Tibial artery (tissue), 4 donors: ENCODE data around the gene ANKRD13A.
"Not testable (repeated sequence)": the region's sequence is repeated elsewhere in the genome, so short reads cannot be mapped to it uniquely, and the experiment has no call there.

Source experiments
- DNase-seq, 2 donors: peaks; one replicate each; pipeline ENCODE4 v3.0.0-alpha.2; 2019
- H3K27ac ChIP-seq, 2 donors: fragments of 200-600 bp; sonication (generic) in 1 of 2; 1 replicate in 1 of 2; 2 replicates in 1 of 2; pipeline ENCODE4 v1.5.1; 2018 to 2019; ENCODE audit warnings: mild to moderate bottlenecking in 1 of 2
- H3K27me3 ChIP-seq, 2 donors: fragments of 200-600 bp; sonication (generic) in 1 of 2; one replicate each; pipeline versions ENCODE4 v1.5.1 to v1.6.0; 2016 to 2019
- H3K36me3 ChIP-seq, 3 donors: fragments of 200-600 bp; sonication (generic) in 2 of 3; one replicate each; pipeline ENCODE4 v1.5.1; 2016 to 2019; ENCODE audit warnings: mild to moderate bottlenecking in 2 of 3
- H3K4me1 ChIP-seq, 4 donors: fragments of 200-600 bp; sonication (generic) in 2 of 4; 1 replicate in 3 of 4; 2 replicates in 1 of 4; pipeline ENCODE4 v1.5.1; 2016 to 2019
- H3K4me3 ChIP-seq, 2 donors: fragments of 200-600 bp; sonication (generic) in 1 of 2; 1 replicate in 1 of 2; 2 replicates in 1 of 2; pipeline ENCODE4 v1.5.1; 2018 to 2019; ENCODE audit warnings: mild to moderate bottlenecking in 2 of 2
- H3K9me3 ChIP-seq, 3 donors: fragments of 200-600 bp; sonication (generic) in 1 of 3; one replicate each; pipeline ENCODE4 v1.5.1; 2016 to 2019
- intact Hi-C: fragments of 100-400 bp; cut with DNase I; formaldehyde crosslinking; loops from one replicate; pipeline ENCODE4 v1.15.0; 2023; ENCODE audit warnings: low total_unique reads
- TF ChIP-seq, protein P1 (sequence below), 2 experiments: fragments of 200-600 bp in 1 of 2; fragments of 450-650 bp in 1 of 2; IDR thresholded peaks; one replicate each; pipeline ENCODE4 v1.5.1; 2017 to 2019; ENCODE audit warnings: antibody characterized with exemption in 2 of 2, mild to moderate bottlenecking in 1 of 2, moderate library complexity in 1 of 2

ANKRD13A gene

DNA sequence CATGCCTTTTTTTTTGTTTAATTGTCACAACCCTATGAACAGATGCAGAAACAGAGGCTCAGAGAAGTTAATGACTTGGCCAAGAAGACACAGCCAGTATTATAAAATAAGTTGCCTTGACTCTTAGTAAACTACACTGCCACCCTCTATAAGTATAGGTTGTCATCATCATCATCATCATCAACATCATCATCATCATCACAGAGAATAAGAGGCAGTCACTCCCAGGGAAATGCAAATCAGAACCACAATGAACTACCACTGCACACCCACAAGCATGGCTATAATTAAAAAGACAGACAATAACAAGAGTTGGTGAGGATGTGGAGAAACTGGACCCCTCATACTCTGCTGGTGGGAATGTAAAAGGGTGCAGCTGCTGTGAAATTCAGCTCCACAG lies 72.3 kb downstream of the ANKRD13A start:
- H3K27ac ChIP-seq: no peak overlapping the region

DNA sequence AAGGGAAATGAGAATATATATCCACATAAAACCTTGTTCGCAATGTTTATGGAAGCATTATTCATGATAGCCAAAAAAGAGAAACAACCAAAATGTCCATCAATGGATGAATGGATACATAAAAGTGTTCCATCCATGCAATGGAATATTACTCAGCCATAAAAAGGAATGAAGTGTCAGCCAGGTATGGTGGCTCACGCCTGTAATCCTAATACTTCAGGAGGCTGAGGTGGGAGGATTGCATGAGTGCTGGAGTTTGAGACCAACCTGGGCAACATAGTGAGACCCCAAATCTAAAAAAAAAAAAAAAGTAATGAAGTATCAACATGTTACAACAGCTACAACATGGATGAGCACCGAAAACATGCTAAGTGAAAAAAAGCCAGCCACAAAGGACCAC lies 72.7 kb downstream of the ANKRD13A start:
- TF ChIP-seq, protein P1, sequence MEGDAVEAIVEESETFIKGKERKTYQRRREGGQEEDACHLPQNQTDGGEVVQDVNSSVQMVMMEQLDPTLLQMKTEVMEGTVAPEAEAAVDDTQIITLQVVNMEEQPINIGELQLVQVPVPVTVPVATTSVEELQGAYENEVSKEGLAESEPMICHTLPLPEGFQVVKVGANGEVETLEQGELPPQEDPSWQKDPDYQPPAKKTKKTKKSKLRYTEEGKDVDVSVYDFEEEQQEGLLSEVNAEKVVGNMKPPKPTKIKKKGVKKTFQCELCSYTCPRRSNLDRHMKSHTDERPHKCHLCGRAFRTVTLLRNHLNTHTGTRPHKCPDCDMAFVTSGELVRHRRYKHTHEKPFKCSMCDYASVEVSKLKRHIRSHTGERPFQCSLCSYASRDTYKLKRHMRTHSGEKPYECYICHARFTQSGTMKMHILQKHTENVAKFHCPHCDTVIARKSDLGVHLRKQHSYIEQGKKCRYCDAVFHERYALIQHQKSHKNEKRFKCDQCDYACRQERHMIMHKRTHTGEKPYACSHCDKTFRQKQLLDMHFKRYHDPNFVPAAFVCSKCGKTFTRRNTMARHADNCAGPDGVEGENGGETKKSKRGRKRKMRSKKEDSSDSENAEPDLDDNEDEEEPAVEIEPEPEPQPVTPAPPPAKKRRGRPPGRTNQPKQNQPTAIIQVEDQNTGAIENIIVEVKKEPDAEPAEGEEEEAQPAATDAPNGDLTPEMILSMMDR (IDR thresholded peaks at IDR 0.05): no peak
- H3K27ac ChIP-seq: no peak overlapping the region
- peaks cover 0 to 3% of the 10 kb centered on the region in 2 donors for H3K27me3 ChIP-seq
- H3K9me3 ChIP-seq: no peaks in the 10 kb centered on the region
- no peaks in the 10 kb centered on the region for H3K36me3 ChIP-seq
- DNase-seq: no peak
- intact Hi-C loops: no loop called here
- no peak overlapping the region for H3K4me3 ChIP-seq
- H3K4me1 ChIP-seq: peaks cover 0 to 7% (median 3%) of the 10 kb centered on the region in 4 donors

More for the DNA sequence above, 72.3 kb downstream of the ANKRD13A start:
- Histone ChIP-seq H3K4me3 (no peak overlapping the region), H3K27me3 (peaks cover 0 to 3% of the 10 kb centered on the region in 2 donors), H3K9me3 (no peaks in the 10 kb centered on the region), H3K4me1 (peaks cover 0 to 7% (median 3%) of the 10 kb centered on the region in 4 donors), H3K36me3 (no peaks in the 10 kb centered on the region)
- intact Hi-C loops: no loop called here
- DNase-seq: no peak
- TF ChIP-seq, protein P1 (IDR thresholded peaks at IDR 0.05): no peak

DNA sequence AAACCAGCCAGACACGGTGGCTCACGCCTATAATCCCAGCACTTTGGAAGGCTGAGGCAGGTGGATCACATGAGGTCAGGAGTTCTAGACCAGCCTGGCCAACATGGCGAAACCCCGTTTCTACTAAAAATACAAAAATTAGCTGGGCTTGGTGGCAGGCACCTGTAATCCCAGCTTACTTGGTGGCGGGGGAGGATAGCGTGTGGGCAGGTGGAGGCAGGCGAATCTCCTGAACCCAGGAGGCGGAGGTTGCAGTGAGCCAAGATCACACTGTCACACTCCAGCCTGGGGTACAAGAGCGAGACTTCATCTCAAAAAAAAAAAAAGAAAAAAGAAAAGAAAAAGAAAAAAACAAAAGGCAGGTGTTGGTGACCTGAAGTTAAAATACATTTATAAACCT lies 73.4 kb downstream of the ANKRD13A start:
- H3K9me3 ChIP-seq, H3K27ac ChIP-seq, H3K36me3 ChIP-seq, intact Hi-C loops, H3K27me3 ChIP-seq, H3K4me1 ChIP-seq, DNase-seq: not testable (repeated sequence)
- H3K4me3 ChIP-seq: peak overlapping the region; percentile 35 to 50

DNA sequence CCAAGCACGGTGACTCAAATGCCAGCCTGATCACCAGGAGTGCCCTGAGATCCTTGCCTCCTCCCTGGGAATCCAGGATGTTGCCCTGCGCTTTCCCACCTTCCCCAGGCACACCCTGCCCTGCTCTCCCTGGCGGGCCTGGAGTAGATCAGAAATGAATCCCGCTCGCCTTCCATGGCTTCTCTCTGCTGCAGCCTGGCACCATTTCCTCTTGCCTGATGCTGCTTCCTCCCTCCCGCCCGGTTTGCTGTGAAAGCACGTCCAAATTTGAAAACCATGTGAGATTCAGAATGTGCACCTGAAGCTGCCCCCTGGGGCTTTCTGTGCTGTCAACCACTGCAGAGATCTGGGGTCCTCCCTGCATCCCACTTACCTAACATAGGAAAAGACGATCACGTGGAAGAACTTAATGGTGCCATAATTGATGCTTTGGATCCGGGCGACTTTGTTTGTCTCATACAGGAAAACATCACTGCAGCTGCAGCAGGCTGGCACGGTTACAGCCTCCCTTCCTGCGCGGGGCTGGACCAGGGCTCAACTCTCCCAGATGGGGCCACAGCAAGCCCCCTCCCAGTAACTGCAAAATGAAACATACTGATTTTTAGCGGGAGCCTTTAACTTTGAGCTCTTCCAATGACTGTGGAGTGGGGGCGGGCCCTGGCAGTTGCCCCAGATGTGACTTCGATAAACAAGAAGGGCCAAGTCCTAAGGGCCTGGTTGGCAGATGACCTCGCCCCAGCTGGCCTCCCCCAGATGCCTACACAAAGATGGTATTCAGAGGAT lies 74.0 kb downstream of the ANKRD13A start:
- intact Hi-C loops: no loop called here
- Histone ChIP-seq H3K4me3 (peak overlapping the region; percentile 35 to 50), H3K36me3 (no peaks in the 10 kb centered on the region), H3K27me3 (peaks cover 0 to 3% of the 10 kb centered on the region in 2 donors), H3K27ac (no peak overlapping the region), H3K4me1 (peaks cover 0 to 7% (median 3%) of the 10 kb centered on the region in 4 donors), H3K9me3 (no peaks in the 10 kb centered on the region)
- DNase-seq: peak in 1 of 2 donors; percentile 34
- TF ChIP-seq, protein P1 (IDR thresholded peaks at IDR 0.05): no peak

DNA sequence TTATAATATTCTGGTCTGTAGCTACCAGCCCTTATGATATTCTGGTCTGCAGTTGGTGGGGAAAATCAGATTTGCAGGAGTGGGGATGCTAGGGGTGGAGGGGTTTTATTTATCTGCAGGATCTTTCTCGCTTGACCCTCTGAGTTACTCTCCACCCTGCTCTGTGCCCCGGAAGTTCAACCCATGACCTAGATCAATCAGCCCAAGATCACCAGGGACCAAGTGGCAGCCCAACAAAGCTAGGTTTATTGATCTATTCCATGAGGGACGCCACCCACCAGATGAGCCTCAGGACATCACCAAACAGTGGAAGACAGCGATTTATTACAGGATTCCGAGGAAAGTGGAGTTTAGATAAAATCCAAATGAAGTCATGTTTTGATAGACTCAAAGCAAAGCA lies 74.9 kb downstream of the ANKRD13A start:
- TF ChIP-seq, protein P1 (IDR thresholded peaks at IDR 0.05): no peak
- no peak for DNase-seq
- H3K27ac ChIP-seq: no peak overlapping the region

DNA sequence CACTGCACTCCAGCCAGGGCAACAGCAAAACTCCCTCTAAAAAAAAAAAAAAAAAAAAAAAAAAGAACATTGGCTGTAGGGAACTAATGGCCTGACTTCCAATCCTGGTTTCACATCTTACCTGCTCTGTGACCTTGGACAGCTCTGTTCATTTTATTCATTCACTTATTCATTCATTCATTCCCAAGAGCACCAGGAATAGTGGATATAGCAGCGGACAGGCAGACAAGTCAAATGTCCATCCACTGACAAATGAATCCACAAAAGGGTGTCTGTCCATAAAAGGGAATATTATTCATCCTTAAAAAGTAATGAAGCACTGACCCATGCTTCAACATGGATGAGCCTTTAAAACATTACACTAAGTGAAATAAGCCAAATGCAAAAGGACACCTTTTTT lies 76.7 kb downstream of the ANKRD13A start:
- intact Hi-C loops: no loop called here
- no peaks in the 10 kb centered on the region for H3K36me3 ChIP-seq
- no peak overlapping the region for H3K4me3 ChIP-seq
- H3K9me3 ChIP-seq: no peaks in the 10 kb centered on the region
- peaks cover 0 to 7% (median 3%) of the 10 kb centered on the region in 4 donors for H3K4me1 ChIP-seq
- TF ChIP-seq, protein P1 (IDR thresholded peaks at IDR 0.05): no peak
- no peak overlapping the region for H3K27ac ChIP-seq
- H3K27me3 ChIP-seq: no peaks in the 10 kb centered on the region
- DNase-seq: no peak

More for the DNA sequence above, 74.9 kb downstream of the ANKRD13A start:
- intact Hi-C loops: no loop called here
- Histone ChIP-seq H3K9me3 (no peaks in the 10 kb centered on the region), H3K4me1 (peaks cover 0 to 7% (median 3%) of the 10 kb centered on the region in 4 donors), H3K4me3 (no peak overlapping the region), H3K36me3 (no peaks in the 10 kb centered on the region), H3K27me3 (no peaks in the 10 kb centered on the region)
